CD4-positive, alpha-beta T cell treated with Interferon alpha-2 for 1 hour (primary cell): ENCODE measurements around the gene PKP2.

Experiments
- DNase-seq, 2 donors: peaks; one replicate each; pipeline ENCODE4 v3.0.0-alpha.2; 2020 to 2022

The PKP2 gene

DNA sequence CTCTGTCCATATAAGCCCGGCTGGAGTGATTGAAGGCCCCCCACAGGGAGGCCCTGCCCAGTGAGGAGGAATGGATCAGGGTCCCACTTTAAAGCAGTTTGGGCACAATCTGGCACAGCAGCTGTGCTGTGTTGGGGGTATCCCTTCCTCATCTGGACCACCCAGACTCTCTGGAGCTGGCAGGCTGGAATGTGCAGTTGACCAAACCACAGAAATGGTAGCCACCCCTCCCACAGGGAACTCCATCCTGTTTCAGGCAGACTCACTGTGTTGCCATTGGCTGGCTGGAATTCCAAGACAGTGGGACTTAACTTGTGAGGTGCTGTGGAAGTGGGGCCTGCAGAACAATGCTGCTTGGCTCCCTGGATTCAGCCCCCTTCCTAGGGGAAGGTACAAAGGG is 87.4 kb downstream of the PKP2 start:
- no peak for DNase-seq

DNA sequence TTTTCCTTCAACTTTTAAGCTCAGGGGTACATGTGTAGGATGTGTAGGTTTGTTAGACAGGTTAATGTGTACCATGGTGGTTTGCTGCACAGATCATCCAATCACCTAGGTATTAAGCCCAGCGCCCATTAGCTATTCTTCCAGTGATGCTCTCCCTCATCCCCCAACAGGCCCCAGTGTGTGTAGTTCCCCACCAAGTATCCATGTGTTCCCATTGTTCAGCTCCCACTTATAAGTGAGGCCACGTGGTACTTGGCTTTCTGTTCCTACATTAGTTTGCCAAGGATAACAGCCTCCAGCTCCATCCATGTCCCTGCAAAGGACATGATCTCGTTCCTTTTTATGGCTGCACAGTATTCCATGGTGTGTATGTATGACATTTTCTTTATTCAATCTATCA is 92.3 kb downstream of the PKP2 start:
- DNase-seq: no peak

DNA sequence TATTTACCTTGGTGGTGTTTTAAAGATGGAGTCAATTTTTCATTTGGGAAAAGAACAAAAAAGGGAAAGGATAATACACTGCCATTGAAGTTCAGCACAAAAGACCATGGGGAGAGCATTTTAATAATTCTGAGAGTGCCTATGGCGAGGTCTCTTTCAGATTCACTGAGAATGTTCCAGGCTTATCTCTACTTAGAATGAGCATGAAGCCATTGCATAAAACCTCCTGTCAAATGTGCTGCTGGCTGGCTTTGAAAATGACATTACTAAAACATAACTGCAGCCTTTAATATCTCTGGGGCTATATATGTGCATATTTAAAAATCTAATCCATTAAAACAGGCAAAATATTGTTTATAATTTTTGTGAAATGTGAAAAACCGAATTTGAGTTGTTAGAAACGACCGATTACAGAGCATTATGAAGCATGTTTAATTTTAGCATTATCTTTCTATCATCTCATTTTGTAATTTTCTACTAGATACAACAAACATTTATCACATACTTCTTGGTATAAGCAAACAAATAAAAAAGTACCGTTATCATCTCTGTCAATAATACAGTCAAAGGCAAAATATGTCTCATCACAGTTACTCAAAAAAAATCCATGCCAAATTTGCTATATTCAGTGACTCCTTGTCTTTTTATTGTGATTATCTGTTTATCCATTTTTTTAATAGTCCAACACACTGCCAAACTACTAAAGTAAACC is 95.2 kb downstream of the PKP2 start:
- DNase-seq: no peak

DNA sequence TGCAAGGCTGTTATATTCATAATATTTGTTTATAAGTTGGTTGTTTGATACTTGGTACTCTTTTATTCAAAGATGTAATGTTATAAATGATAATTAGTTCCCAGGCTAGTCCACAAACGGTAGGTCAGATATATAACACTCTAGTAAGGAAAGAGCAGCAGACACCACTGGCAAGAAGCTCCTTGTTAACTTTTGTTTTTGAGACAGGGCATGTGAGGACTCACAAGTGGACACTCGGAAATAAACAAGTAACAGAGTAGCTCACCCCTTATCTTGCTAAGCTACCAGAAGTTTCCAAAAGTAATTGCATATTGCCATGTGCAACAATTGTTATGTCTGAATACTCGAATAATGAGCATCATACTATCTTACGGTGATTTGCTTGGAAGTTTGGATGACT is 102.3 kb downstream of the PKP2 start:
- no peak for DNase-seq

DNA sequence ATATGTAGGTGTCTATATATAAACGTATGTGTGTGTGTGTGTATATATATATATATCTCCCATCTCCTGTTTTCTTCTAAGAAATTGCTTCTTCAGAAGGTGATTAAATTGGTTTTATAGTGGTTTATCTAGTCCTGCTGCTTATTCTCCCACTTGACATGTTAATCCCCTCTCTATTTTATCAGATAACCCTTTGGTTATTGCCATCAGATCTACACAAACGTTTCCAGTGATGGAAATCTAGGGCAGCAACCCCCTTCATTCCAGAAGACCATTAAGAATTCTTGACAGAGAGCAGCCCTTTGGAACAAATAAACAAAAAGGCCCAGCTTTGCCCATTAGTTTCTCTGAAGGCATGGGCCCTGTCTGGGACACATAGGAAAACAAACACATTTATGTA is 106.7 kb downstream of the PKP2 start:
- no peak for DNase-seq

DNA sequence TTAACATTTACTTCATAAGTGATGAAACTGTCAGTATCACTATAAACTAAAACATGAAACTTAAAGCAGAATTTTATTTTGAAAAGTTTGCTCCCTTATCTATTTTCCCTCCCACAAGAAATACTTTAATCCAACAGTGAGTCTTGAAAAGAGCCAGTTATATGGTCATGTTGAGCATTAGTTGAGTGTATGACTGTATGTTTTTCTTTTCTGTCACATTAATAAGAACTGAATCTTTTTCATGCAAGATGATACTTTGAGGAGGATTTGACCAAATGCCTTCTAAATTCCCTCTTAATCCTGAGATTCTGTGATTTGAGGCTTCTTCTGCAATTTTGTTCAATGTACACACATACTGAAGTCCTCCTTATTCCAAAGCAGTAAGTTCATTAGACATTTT is 107.1 kb downstream of the PKP2 start:
- no peak for DNase-seq

DNA sequence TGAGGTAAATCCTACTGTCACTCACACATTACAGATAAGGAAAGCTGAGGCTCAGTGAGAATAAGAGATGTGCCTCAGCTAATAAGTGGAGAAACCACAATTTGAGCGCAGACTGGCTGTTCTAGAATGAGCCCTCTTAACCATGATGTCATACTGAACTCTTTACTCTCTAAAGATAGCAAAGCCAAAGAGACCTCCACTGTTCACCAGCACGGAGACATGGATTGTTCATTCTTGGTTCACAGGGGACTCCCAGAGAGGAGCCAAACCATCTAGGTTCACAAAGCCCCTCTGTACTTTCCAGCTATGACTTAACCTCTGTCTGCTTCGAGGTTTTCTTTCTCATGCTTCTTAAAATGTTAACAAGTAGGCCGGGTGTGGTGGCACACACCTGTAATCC is 108.2 kb downstream of the PKP2 start:
- no peak for DNase-seq

DNA sequence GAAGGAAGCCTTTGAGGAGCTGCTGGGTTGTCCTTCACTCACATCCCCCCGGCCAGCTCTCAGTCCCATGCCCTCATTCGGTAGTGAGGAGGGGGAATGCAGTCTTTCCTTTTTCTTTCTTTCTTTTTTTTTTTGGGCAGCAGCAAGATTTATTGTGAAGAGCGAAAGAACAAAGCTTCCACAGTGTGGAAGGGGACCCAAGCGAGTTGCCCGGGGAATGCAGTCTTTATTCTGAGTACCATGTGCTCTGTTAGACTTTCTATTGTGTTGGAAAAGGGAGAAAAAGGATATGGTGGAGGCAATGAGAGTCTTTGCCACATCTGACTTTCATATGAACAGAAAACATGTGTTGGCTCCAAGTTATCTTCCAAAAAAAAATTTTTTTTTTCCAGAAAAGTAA is 111.0 kb downstream of the PKP2 start:
- DNase-seq: no peak

DNA sequence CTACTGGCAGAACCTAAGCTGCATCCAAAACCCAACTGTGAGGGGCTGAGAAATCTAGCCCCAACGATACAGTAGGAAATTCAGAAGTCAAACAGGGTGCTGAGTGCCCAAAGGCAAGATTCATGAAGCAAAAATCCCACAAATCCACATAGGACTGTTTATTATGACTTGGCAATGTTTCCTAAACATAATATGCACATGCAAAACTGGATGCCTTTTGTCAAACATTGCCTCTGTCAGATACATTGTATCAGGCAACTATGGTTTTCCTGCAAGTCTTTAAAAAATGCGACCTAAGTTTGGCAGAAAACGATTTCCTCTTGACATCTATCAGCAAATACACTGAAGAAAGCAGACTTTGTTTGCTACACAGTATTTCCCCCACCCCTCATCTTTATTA is 113.5 kb downstream of the PKP2 start:
- no peak for DNase-seq

DNA sequence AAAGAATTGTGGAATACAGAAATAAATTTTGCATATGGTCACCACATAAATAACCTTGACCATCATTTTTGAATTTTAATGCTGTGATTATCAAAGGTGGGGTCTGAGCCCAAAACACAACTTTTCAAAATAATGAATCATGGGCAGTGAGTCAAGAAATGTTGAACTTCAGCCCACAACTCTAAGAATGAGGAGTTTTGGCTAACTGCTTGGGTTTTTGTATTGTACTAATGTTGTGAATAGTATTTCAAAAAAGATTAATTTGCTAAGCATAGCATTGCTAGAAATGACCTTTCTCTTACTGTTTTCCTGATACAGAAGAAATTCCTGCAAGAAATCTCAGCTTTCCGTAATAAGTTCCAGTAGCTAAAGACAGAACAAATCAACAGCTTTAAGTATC is 116.5 kb downstream of the PKP2 start:
- DNase-seq: no peak

DNA sequence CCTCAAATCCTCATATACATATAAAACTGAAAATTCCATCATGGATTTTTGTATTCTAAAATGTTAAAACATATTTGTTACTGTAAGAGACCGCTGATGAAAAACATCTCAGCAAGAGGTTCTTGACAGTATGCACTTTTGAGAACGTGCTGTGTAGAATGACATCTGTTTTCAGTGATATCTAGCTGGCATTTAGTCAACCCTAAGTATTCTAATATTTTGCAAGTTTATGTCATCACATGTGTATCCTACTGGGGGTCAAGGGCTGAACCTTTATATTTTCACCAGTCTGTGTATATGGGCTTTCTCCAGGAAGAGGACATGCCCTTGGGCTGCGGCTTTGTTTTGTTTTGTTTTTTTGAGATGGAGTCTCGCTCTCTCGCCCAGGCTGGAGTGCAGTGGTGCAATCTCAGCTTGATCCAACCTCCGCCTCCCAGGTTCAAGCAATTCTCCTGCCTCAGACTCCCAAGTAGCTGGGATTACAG is 118.8 kb downstream of the PKP2 start:
- DNase-seq: no peak

DNA sequence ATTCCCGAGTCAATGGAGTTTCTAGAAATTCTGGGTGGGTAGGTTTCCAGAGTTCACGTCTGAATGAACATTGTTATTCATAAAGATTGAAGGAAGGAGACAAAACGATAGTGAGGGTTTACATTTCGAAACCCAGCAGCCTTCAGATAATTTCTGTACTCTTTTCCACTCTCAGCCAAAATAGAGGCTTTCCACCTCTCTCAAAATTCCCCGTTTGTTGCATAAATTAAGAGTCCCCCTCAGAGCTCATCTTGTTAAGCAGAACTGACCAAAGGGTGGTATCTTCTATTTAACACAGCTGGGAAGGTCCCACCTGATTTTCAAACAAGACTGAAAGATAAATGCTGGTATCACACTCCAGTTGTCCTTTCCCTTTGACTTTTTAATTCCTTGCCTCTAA is 119.4 kb downstream of the PKP2 start:
- no peak for DNase-seq

DNA sequence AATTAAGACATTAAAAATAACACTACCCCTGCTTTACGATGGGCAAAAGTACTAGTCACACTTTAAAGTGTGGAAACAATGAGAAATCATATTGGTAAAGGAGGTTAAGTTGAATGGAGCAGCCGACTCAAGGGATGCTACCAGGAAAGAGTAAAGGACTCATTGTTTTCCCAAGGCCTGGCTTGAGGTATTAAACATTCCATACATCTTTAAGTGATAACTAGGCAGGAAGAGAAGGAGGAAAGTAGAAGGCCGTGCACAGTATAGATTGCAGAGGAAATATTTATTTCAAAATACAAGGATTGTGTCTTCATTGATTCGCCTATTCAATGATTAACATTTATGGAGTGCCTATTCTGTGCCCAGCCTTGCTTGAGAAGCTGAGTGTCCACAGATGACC is 120.3 kb downstream of the PKP2 start:
- no peak for DNase-seq

DNA sequence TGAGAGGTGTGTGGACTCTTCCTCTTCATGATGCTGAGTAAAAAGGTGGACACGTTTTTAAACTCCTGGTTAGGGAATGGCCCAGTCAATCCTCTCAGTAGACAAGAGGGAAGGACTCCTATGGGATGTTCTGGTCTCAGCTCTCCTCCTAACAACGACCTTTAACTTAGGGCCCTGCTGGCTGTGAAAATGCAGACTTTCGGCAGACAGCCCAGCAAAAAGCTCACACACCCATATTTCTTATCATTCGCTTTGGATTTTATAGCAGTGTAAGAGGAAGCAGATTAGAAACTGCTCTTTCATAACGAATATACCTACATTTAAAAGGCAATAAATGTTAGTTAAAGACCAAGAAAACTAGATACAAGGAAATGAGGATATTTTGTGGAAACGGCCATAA is 122.9 kb downstream of the PKP2 start:
- DNase-seq: no peak

DNA sequence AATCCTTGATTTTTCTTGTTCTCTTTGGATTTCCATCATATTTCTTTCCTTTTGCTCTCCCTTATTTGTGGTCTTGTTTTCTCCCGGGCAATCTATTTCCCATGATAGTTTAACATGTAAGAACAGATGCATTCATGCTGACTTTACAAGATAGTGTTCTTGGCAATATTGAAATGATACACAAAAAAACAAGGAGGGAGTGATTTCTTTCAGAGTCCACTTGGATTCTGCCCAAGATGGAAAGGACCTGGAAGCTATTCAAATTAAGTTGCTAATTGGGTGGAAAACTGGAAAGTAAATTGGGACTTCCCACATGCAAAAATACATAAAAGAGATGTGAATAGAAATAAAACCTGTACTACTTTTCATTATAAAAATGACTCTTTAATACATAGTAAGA is 126.4 kb downstream of the PKP2 start:
- no peak for DNase-seq

DNA sequence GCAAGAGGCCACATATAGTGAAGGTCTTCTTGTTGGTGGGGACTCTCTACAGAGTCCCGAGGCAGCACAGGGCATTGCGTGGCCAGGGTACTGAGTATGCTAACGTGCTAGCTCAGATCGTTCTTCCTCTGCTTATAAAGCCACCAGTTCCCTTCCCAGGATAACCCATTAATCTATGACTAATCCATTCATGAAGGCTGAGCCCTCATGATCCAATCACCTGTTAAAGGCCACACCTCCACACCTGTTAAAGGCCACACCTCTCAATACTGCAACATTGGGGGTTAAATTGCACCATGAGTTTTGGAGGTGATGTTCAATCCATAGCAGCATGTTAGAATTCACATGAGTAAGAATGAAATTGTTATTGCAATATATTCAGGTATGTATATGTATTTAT is 128.1 kb downstream of the PKP2 start:
- DNase-seq: no peak

DNA sequence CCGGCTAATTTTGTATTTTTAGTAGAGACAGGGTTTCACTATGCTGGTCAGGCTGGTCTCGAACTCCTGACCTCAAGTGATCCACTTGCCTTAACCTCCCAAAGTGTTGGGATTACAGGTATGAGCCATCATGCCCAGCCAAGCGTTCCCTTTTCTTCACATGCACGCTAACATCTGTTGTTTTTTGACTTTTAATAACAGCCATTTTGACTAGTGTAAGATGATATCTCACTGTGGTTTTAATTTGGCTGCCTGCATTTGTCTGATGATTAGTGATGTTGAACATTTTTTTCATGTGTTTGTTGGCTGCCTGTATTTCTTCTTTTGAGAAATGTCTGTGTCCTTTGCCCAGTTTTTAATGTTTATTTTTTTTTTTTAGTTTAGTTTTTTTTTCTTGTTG is 130.7 kb downstream of the PKP2 start:
- no peak for DNase-seq

DNA sequence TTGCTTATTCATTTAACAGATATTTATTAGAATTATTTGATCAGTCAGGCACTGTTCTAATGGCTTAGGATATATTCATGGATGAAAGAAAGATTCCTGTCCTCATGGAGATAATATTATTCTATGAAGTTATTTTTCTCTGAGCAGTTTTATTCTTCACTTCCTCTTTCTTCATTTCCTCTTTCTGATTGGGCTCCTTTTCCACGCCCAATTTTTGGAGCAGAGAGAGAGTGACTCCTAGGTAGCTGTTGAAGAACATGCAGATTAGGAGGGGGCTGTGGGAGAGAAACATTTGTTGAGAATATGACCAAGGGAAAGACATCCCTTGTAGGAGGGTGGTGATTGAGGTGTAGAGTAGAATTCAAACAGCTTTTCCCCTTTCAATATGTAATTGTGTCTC is 134.9 kb downstream of the PKP2 start:
- DNase-seq: no peak

DNA sequence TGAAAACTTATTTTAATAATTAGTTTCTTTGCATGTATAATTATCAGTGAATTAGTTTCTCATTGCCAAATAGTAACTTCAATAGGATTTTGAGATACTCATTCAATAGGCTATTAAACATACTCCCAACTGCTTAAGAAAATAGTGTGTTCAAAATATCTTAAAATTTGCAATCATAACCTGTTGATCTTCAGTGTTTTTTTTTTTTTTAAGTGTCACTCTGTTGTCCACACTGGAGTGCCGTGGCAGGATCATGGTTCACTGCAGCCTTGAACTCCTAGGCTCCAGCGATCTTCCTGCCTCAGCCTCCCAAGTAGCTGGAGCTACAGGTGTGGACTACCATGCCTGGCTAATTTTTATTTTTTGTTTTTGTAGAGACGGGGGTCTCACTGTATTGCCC is 139.4 kb downstream of the PKP2 start:
- no peak for DNase-seq

DNA sequence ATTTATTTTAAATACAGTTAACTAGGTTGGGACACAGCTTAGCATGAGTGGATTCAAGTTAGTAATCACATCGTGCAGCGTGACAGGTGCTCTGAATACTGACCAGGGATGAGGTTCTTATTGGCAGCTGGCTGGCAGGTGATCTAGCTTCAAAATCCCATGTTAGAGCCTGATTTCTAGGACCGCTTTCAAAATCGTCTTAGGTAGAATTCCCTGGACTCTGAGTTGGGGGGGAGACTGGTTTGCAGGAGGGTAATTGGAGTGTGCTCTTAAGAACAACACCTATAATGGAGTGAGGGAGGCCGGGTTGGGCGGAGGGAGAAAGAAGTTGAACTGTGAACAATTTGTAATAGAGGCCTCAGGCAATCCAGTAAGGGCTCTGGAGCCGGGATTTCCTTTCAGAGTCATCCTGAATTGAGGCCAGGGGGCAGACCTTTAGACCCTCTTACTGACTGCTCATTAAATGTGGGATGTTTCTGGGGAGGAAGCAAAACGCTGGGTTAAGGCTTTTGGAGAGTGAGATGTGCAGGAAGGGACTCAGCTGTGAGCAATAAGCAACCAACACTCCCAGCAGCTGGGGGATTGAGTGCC is 140.0 kb downstream of the PKP2 start:
- no peak for DNase-seq

DNA sequence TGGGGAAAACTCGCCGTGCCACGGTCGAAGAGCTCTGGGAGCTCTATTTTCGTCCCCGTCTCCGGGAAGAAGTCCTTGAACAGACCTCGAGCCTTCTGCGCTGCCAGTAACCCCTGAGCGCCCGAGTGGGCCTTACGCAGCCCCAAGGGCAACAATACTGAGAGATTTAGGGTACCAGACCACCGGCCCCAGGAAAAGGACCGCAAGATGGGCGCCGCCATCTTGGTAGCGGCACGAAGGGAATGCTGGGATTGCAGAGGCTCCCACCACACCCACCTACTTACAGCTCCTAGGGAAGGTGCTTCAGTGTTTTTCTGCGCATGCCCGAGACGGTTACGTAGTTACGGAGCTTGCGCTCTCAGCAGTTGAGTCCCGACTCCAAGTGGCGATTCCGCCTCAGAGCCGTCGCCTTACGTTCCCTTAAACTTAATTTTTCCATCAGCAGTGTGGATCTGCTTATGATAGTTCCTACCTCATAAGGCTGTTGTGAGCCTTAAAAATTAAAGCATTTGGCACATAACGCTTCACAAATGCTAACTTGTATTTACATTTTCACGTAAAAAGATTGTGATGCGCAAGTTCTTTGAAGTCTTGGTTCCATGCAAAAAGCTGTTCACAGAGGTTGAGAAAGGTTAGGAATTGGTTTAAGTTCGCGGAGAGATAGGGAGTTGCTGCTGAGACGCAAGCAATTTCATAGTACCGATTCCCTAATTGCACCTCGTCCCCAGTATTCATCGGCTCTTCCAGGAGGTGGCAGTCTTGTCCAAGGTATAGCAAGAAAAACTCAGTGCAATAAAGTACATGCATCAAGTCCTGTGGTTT is 140.7 kb downstream of the PKP2 start, which contains the start of gene YARS2:
Gene YARS2 (minus strand): TSS at position 244 of the 822 bp plus-strand sequence. CDS start 23 bp downstream, at position 221.
- DNase-seq: peak; percentile 91 to 92

DNA sequence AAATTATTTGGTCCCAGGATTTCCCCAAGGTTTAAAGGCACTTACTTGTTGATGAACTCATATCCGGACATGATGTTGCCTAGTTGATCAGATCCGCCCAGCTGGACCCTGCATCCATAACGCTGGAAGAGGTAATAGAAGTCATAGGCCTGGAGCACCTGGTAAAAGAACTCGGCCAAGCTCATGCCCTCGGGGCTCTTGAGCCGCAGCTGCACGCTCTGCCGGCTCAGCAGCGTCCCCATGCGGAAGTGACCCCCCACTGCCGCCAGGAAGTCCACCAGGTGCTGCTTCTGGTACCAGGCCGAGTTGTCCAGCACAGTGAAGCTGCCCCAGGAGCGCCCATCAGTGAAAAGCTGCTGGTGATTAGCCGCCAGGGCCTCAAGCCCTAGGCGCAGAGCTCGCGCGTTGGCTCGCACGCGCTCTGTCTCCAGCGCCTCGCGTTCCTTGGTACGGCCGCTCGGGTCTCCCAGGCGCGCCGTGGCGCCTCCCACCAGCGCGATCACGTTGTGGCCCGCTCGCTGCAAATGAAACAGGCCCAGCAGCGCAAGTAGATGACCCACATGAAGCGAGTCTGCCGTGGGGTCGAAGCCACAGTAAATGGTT is 141.4 kb downstream of the PKP2 start:
- DNase-seq: peak; percentile 65 to 77

DNA sequence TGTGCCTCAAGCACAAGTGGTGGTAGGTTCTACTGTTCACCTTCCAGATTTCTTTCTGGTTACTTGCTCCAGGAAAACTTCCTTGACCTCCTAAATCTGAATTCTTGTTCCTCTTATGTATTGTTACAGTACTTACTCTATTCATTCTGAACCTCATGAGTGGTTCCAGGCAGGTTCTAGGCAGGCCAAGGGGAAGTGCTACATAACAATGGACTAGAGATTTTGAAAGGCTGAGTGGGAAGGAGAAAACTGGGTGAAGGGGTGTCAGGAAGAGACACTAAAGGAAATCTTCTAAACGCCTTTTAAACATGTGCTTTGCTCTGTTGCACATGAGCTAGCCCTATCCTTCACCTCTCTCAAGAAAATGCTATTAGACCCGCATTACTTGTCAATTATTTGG is 142.5 kb downstream of the PKP2 start:
- DNase-seq: no peak

DNA sequence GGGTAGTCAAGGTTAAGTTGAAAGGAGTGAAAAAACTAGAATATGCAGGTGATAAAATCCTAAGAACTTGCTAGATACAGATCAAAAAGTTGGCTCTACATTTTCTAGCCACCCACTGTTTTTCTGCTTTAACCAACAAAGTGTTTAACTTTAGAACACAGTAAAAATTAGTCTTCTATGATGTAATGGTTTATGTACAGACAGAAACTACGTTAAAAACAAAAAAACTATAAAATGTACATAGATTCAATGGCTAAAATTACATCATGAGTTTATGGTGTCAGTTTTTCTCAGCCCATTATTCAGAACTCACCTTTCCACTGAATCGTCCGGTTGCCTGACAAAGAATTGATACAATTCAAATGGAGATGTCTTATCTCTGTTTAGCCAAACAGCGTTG is 143.0 kb downstream of the PKP2 start:
- no peak for DNase-seq
